Thoracic aorta (tissue), 2 donors: ENCODE data around the gene C9orf85. TPM values are rescaled to one million over a fixed set of nuclear protein-coding genes. Genes with fewer than 3 reads are reported as not detected.

ENCODE experiments used
- ATAC-seq: fragments of 150-250 bp; one replicate; pipeline ENCODE4 v1.8.0; 2017; ENCODE audit warnings: low read depth; ENCODE audit not compliant: insufficient number of reproducible peaks, low FRiP score
- DNase-seq: peaks from one replicate; pipeline ENCODE4 v3.0.0-alpha.2; 2020; ENCODE audit warnings: low spot score
- H3K27ac ChIP-seq, 2 donors: fragments of 200-600 bp; sonication (generic); 1 replicate in 1 of 2; 2 replicates in 1 of 2; pipeline ENCODE4 v1.5.1; 2016; ENCODE audit warnings: mild to moderate bottlenecking in 2 of 2, moderate library complexity in 2 of 2
- H3K27me3 ChIP-seq: fragments of 200-600 bp; sonication (generic); replicated peaks from 2 replicates; pipeline ENCODE4 v1.6.0; 2016; ENCODE audit warnings: mild to moderate bottlenecking; ENCODE audit not compliant: insufficient read depth
- H3K36me3 ChIP-seq: fragments of 200-600 bp; sonication (generic); one replicate; pipeline ENCODE4 v1.5.1; 2016
- H3K4me1 ChIP-seq, 2 donors: fragments of 200-600 bp; sonication (generic); 1 replicate in 1 of 2; 2 replicates in 1 of 2; pipeline versions ENCODE4 v1.5.1 to v1.6.0; 2016; ENCODE audit warnings: low read depth in 2 of 2, mild to moderate bottlenecking in 1 of 2; ENCODE audit not compliant: control insufficient read depth in 1 of 2
- H3K4me3 ChIP-seq: fragments of 200-600 bp; sonication (generic); 2 replicates; pipeline ENCODE4 v1.5.1; 2016; ENCODE audit warnings: mild to moderate bottlenecking
- H3K9me3 ChIP-seq: fragments of 200-600 bp; sonication (generic); 2 replicates; pipeline ENCODE4 v1.5.1; 2016
- CTCF ChIP-seq: fragments of 200-600 bp; sonication (generic); IDR thresholded peaks from one replicate; pipeline ENCODE4 v1.5.1; 2019; ENCODE audit warnings: antibody characterized with exemption
- total RNA-seq, 2 donors: library from RNA; depleted of rRNA; stranded (reverse); fragments of >200 nt; gene quantifications; one replicate each; pipeline versions ENCODE4 v1.1.0 to v1.2.3, GENCODE V29; 2016

The C9orf85 gene
- total RNA-seq, 2 donors from 2014 or later = 8.4 to 14.7 TPM

GRCh38 chr9:71985297-71985911 is 74.0 kb downstream of the C9orf85 start:
- no peak overlapping the region for H3K4me3 ChIP-seq
- ATAC-seq (no peak), DNase-seq (no peak)
- H3K4me1 ChIP-seq = peaks cover 0 to 5% of the 10 kb centered on the region in 2 donors
- H3K36me3 ChIP-seq = no peaks in the 10 kb centered on the region
- no peaks in the 10 kb centered on the region for H3K9me3 ChIP-seq
- H3K27me3 ChIP-seq = no peaks in the 10 kb centered on the region
- no peak for TF ChIP-seq CTCF
- no peak overlapping the region for H3K27ac ChIP-seq

- Histone ChIP-seq H3K4me3 (no peak overlapping the region), H3K27me3 (no peaks in the 10 kb centered on the region), H3K9me3 (no peaks in the 10 kb centered on the region), H3K36me3 (no peaks in the 10 kb centered on the region), H3K4me1 (peaks cover 0 to 5% of the 10 kb centered on the region in 2 donors), H3K27ac (no peak overlapping the region)
- ATAC-seq (no peak), DNase-seq (no peak)
- TF ChIP-seq CTCF = no peak
These were observed 75.5 kb downstream of the C9orf85 start for GRCh38 chr9:71986900-71987299.

GRCh38 chr9:71987471-71988371 is 76.3 kb downstream of the C9orf85 start:
- H3K4me1 ChIP-seq = peaks cover 0 to 5% of the 10 kb centered on the region in 2 donors
- no peak overlapping the region for H3K4me3 ChIP-seq
- no peaks in the 10 kb centered on the region for H3K36me3 ChIP-seq
- DNase-seq (no peak), ATAC-seq (no peak)
- TF ChIP-seq CTCF = no peak
- H3K9me3 ChIP-seq = no peaks in the 10 kb centered on the region
- no peak overlapping the region for H3K27ac ChIP-seq
- H3K27me3 ChIP-seq = no peaks in the 10 kb centered on the region

GRCh38 chr9:71990466-71990865 is 79.0 kb downstream of the C9orf85 start:
- H3K36me3 ChIP-seq = no peaks in the 10 kb centered on the region
- no peak for DNase-seq
- H3K4me1 ChIP-seq = no peaks in the 10 kb centered on the region
- H3K27me3 ChIP-seq = no peaks in the 10 kb centered on the region
- H3K9me3 ChIP-seq = no peaks in the 10 kb centered on the region
- TF ChIP-seq CTCF = no peak
- no peak for ATAC-seq
- no peak overlapping the region for H3K4me3 ChIP-seq
- no peak overlapping the region for H3K27ac ChIP-seq

- ATAC-seq = no peak
- no peak for TF ChIP-seq CTCF
- Histone ChIP-seq H3K36me3 (no peaks in the 10 kb centered on the region), H3K4me1 (no peaks in the 10 kb centered on the region), H3K27ac (no peak overlapping the region), H3K27me3 (no peaks in the 10 kb centered on the region), H3K9me3 (no peaks in the 10 kb centered on the region), H3K4me3 (no peak overlapping the region)
- DNase-seq = no peak
These were observed 94.0 kb downstream of the C9orf85 start for GRCh38 chr9:72005451-72005850.
